ENCODE data around the gene MPRIP.

GRCh38 chr17:17227608-17228520 lies 185.6 kb downstream of the MPRIP start:
- TF ChIP-seq ARNTL (CRISPR knock-in tag; IDR thresholded peaks at IDR 0.05; ENCODE audit: borderline replicate concordance, low read depth): no peak
- no peak for TF ChIP-seq PPARA (CRISPR knock-in tag; IDR thresholded peaks at IDR 0.05; ENCODE audit: borderline replicate concordance)

Measured in SK-N-SH treated with all-trans-retinoic acid at 6 μM for 48 hours (cell line).